ENCODE results near the gene MIDN.

Gene MIDN

DNA sequence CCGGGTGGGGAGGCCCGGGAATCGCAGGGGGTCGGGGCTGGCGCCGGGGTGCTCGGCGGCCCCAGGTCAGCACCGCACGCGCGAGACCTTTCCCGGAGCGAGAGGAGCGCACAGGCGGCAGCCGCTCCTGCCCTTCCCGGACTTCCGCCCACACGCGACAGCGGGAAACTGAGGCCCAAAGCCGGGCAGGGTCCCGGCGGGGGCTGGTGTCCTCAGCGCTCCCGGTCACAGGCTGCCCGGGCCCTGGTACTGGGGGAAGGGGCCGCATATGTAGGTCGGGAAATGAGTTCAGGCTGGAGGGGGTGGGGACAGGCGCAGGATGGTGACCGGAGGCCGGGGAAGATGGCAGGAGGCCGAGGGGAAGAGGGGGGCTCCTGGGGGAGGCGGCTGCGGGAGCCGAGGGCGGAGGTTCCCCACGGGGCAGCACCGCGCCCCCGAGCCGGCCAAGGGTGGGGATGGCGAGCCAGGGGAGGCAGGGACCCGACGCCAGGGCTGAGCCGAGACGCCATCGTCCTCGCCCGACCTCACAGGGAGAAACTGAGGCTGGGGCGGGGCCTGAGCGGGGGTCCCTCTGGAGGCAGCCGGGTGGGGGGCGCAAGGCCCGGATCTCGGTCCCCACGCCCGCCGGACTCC is 11.2 kb upstream of the MIDN start (continued):
- TF ChIP-seq, protein P1, sequence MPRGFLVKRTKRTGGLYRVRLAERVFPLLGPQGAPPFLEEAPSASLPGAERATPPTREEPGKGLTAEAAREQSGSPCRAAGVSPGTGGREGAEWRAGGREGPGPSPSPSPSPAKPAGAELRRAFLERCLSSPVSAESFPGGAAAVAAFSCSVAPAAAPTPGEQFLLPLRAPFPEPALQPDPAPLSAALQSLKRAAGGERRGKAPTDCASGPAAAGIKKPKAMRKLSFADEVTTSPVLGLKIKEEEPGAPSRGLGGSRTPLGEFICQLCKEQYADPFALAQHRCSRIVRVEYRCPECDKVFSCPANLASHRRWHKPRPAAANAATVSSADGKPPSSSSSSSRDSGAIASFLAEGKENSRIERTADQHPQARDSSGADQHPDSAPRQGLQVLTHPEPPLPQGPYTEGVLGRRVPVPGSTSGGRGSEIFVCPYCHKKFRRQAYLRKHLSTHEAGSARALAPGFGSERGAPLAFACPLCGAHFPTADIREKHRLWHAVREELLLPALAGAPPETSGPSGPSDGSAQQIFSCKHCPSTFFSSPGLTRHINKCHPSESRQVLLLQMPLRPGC (tag by site-specific recombination; IDR thresholded peaks at IDR 0.05), result no peak
- TF ChIP-seq ZNF600 (tag by site-specific recombination; IDR thresholded peaks at IDR 0.05), result no peak; the same call in 1 of the 2 replicates
- no peak for TF ChIP-seq ZFP37 (tag by site-specific recombination; IDR thresholded peaks at IDR 0.05)
- 0 out of 2 replicates have a peak, but pooled peaks have one; percentile 41 for TF ChIP-seq KLF7 (tag by site-specific recombination; IDR thresholded peaks at IDR 0.05; ENCODE audit: borderline replicate concordance)
- TF ChIP-seq SP3 (tag by site-specific recombination; IDR thresholded peaks at IDR 0.05), result peak; percentile 24; the same call in 1 of the 2 replicates
- TF ChIP-seq ZNF692 (tag by site-specific recombination; IDR thresholded peaks at IDR 0.05), result peak; percentile 45; the same call in 1 of the 2 replicates
- TF ChIP-seq ZNF658 (tag by site-specific recombination; IDR thresholded peaks at IDR 0.05), result no peak
- TF ChIP-seq, protein P2, sequence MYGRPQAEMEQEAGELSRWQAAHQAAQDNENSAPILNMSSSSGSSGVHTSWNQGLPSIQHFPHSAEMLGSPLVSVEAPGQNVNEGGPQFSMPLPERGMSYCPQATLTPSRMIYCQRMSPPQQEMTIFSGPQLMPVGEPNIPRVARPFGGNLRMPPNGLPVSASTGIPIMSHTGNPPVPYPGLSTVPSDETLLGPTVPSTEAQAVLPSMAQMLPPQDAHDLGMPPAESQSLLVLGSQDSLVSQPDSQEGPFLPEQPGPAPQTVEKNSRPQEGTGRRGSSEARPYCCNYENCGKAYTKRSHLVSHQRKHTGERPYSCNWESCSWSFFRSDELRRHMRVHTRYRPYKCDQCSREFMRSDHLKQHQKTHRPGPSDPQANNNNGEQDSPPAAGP (tag by site-specific recombination; IDR thresholded peaks at IDR 0.05), result peak; percentile 69; the same call in 1 of the 2 replicates
- no peak for TF ChIP-seq ZNF26 (tag by site-specific recombination; IDR thresholded peaks at IDR 0.05)
- no peak for TF ChIP-seq ZNF292 (tag by site-specific recombination; IDR thresholded peaks at IDR 0.05; ENCODE audit: borderline replicate concordance, low read depth)
- no peak for TF ChIP-seq ZNF530 (tag by site-specific recombination; IDR thresholded peaks at IDR 0.05; ENCODE audit: low read depth)
- TF ChIP-seq GLI4 (tag by site-specific recombination; IDR thresholded peaks at IDR 0.05), result no peak
- no peak for TF ChIP-seq ZNF518A (tag by site-specific recombination; conservative IDR thresholded peaks at IDR 0.05; ENCODE audit: low read depth)
- TF ChIP-seq SP2 (tag by site-specific recombination; IDR thresholded peaks at IDR 0.05), result peak; percentile 26
- TF ChIP-seq TRIM28 (IDR thresholded peaks at IDR 0.05; ENCODE audit: borderline replicate concordance, low read length), result no peak
- peak; percentile 47 for TF ChIP-seq ZNF629 (tag by site-specific recombination; IDR thresholded peaks at IDR 0.05)
- TF ChIP-seq ZNF555 (tag by site-specific recombination; conservative IDR thresholded peaks at IDR 0.05), result no peak
- no peak for TF ChIP-seq ZNF350 (tag by site-specific recombination; IDR thresholded peaks at IDR 0.05)
- TF ChIP-seq, protein P3, sequence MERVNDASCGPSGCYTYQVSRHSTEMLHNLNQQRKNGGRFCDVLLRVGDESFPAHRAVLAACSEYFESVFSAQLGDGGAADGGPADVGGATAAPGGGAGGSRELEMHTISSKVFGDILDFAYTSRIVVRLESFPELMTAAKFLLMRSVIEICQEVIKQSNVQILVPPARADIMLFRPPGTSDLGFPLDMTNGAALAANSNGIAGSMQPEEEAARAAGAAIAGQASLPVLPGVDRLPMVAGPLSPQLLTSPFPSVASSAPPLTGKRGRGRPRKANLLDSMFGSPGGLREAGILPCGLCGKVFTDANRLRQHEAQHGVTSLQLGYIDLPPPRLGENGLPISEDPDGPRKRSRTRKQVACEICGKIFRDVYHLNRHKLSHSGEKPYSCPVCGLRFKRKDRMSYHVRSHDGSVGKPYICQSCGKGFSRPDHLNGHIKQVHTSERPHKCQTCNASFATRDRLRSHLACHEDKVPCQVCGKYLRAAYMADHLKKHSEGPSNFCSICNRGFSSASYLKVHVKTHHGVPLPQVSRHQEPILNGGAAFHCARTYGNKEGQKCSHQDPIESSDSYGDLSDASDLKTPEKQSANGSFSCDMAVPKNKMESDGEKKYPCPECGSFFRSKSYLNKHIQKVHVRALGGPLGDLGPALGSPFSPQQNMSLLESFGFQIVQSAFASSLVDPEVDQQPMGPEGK (tag by site-specific recombination; IDR thresholded peaks at IDR 0.05), result peak; percentile 95
- no peak for TF ChIP-seq ZFP3 (tag by site-specific recombination; IDR thresholded peaks at IDR 0.05; ENCODE audit: low read depth)
- TF ChIP-seq REPIN1 (tag by site-specific recombination; IDR thresholded peaks at IDR 0.05; ENCODE audit: low read depth), result no peak
- TF ChIP-seq, protein P4, sequence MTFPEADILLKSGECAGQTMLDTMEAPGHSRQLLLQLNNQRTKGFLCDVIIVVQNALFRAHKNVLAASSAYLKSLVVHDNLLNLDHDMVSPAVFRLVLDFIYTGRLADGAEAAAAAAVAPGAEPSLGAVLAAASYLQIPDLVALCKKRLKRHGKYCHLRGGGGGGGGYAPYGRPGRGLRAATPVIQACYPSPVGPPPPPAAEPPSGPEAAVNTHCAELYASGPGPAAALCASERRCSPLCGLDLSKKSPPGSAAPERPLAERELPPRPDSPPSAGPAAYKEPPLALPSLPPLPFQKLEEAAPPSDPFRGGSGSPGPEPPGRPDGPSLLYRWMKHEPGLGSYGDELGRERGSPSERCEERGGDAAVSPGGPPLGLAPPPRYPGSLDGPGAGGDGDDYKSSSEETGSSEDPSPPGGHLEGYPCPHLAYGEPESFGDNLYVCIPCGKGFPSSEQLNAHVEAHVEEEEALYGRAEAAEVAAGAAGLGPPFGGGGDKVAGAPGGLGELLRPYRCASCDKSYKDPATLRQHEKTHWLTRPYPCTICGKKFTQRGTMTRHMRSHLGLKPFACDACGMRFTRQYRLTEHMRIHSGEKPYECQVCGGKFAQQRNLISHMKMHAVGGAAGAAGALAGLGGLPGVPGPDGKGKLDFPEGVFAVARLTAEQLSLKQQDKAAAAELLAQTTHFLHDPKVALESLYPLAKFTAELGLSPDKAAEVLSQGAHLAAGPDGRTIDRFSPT (tag by site-specific recombination; IDR thresholded peaks at IDR 0.05), result peak; percentile 86
- TF ChIP-seq BCL11A (tag by site-specific recombination; IDR thresholded peaks at IDR 0.05; ENCODE audit: low read depth), result no peak
- peak; percentile 52 for TF ChIP-seq ZNF335 (tag by site-specific recombination; conservative IDR thresholded peaks at IDR 0.05)
